ENCODE data around the gene FAM186B. TPM values are rescaled to one million over a fixed set of nuclear protein-coding genes. Genes with fewer than 3 reads are reported as not detected.

FAM186B gene
- total RNA-seq, 1 donor from 2014 or later: 0.65 TPM

GRCh38 chr12:49599961-49600360 is 5.5 kb downstream of the FAM186B start:
- H3K4me1 ChIP-seq: no peaks in the 10 kb centered on the region
- DNase-seq: no peak
- no peaks in the 10 kb centered on the region for H3K27me3 ChIP-seq (ENCODE audit: low read depth)
- H3K9me3 ChIP-seq: no peaks in the 10 kb centered on the region
- ATAC-seq: no peak
- H3K4me3 ChIP-seq: no peak overlapping the region
- H3K36me3 ChIP-seq: no peaks in the 10 kb centered on the region
- no peak overlapping the region for H3K27ac ChIP-seq
- intact Hi-C loops (cut with DNase I): no loop called here
- TF ChIP-seq CTCF (IDR thresholded peaks at IDR 0.05): no peak

- no peak for TF ChIP-seq CTCF (IDR thresholded peaks at IDR 0.05)
- ATAC-seq: no peak
- Histone ChIP-seq H3K27me3 (ENCODE audit: low read depth) (no peaks in the 10 kb centered on the region), H3K4me1 (no peaks in the 10 kb centered on the region), H3K27ac (no peak overlapping the region), H3K36me3 (no peaks in the 10 kb centered on the region), H3K4me3 (no peak overlapping the region), H3K9me3 (no peaks in the 10 kb centered on the region)
- no peak for DNase-seq
- intact Hi-C loops (cut with DNase I): no loop called here
Measured at GRCh38 chr12:49598527-49598926, 6.9 kb downstream of the FAM186B start.

GRCh38 chr12:49588721-49589516 is 16.5 kb downstream of the FAM186B start:
- no peaks in the 10 kb centered on the region for H3K27me3 ChIP-seq (ENCODE audit: low read depth)
- no peaks in the 10 kb centered on the region for H3K4me1 ChIP-seq
- ATAC-seq: no peak
- H3K9me3 ChIP-seq: no peaks in the 10 kb centered on the region
- no peak overlapping the region for H3K4me3 ChIP-seq
- intact Hi-C loops (cut with DNase I): no loop called here
- no peak for DNase-seq
- peaks cover 3% of the 10 kb centered on the region for H3K36me3 ChIP-seq
- H3K27ac ChIP-seq: no peak overlapping the region
- TF ChIP-seq CTCF (IDR thresholded peaks at IDR 0.05): no peak

- no peak for DNase-seq
- Histone ChIP-seq H3K27ac (no peak overlapping the region), H3K9me3 (no peaks in the 10 kb centered on the region), H3K4me1 (no peaks in the 10 kb centered on the region), H3K4me3 (no peak overlapping the region), H3K27me3 (ENCODE audit: low read depth) (no peaks in the 10 kb centered on the region), H3K36me3 (peaks cover 3% of the 10 kb centered on the region)
- intact Hi-C loops (cut with DNase I): no loop called here
- TF ChIP-seq CTCF (IDR thresholded peaks at IDR 0.05): no peak
- no peak for ATAC-seq
Measured at GRCh38 chr12:49588281-49588680, 17.2 kb downstream of the FAM186B start.

- intact Hi-C loops (cut with DNase I): no loop called here
- no peak for ATAC-seq
- Histone ChIP-seq H3K36me3 (peaks cover 3% of the 10 kb centered on the region), H3K27ac (no peak overlapping the region), H3K27me3 (ENCODE audit: low read depth) (no peaks in the 10 kb centered on the region), H3K9me3 (no peaks in the 10 kb centered on the region), H3K4me1 (no peaks in the 10 kb centered on the region), H3K4me3 (no peak overlapping the region)
- no peak for DNase-seq
- TF ChIP-seq CTCF (IDR thresholded peaks at IDR 0.05): no peak
Measured at GRCh38 chr12:49587174-49587908, 18.1 kb downstream of the FAM186B start.

All from lower lobe of right lung (tissue), 2 donors.